Testis (tissue), 2 donors: Measurements from ENCODE around the gene EXOC3L2.

Experiments used
- POLR2A ChIP-seq: fragments of 450-650 bp; IDR thresholded peaks from one replicate; pipeline ENCODE4 v1.6.1; 2017; ENCODE audit warnings: antibody characterized with exemption, mild to moderate bottlenecking, moderate library complexity
- TF ChIP-seq, protein P1 (sequence below), 3 experiments: fragments of 450-650 bp in 2 of 3; fragments of 200-600 bp in 1 of 3; sonication (generic) in 1 of 3; IDR thresholded peaks; one replicate each; pipeline ENCODE4 v1.5.1; 2016 to 2019; ENCODE audit warnings: antibody characterized with exemption in 3 of 3, mild to moderate bottlenecking in 2 of 3, moderate library complexity in 1 of 3

DNA sequence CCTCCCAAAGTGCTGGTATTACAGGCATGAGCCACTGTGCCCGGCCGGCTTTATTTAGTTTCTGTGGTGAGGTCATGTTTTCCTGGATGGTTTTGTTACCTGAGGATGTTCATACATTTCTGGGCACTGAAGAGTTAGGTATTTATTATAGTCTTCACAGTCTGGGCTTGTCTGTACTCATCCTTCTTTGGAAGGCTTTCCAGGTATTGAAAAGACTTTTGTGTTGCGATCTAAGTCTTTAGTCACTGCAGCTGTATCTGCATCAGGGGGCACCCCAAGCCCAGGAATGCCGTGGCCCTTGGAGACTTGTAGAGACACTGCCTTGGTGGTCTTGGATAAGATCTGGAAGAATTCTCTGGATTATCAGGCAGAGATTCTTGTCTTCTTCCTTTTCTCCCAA, 53.8 kb downstream of the EXOC3L2 start:
- no peak for TF ChIP-seq POLR2A
- TF ChIP-seq, protein P1, sequence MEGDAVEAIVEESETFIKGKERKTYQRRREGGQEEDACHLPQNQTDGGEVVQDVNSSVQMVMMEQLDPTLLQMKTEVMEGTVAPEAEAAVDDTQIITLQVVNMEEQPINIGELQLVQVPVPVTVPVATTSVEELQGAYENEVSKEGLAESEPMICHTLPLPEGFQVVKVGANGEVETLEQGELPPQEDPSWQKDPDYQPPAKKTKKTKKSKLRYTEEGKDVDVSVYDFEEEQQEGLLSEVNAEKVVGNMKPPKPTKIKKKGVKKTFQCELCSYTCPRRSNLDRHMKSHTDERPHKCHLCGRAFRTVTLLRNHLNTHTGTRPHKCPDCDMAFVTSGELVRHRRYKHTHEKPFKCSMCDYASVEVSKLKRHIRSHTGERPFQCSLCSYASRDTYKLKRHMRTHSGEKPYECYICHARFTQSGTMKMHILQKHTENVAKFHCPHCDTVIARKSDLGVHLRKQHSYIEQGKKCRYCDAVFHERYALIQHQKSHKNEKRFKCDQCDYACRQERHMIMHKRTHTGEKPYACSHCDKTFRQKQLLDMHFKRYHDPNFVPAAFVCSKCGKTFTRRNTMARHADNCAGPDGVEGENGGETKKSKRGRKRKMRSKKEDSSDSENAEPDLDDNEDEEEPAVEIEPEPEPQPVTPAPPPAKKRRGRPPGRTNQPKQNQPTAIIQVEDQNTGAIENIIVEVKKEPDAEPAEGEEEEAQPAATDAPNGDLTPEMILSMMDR (IDR thresholded peaks at IDR 0.05): no peak
